Neural progenitor cell (in vitro differentiated cells): ENCODE measurements around the gene FUT2. TPM values are rescaled to one million over a fixed set of nuclear protein-coding genes. Genes with fewer than 3 reads are reported as not detected.
A peak's percentile ranks its signal among the peaks of the same experiment; 100 is the strongest.

ENCODE experiments used
- DNase-seq: peaks from one replicate; pipeline ENCODE4 v3.0.0-alpha.2; 2016; ENCODE audit warnings: low spot score
- H2AFZ ChIP-seq: fragments of 200-600 bp; sonication (generic); replicated peaks from 2 replicates; pipeline ENCODE4 v1.6.1; 2016; ENCODE audit warnings: antibody characterized with exemption
- H3F3A ChIP-seq: fragments of 200-600 bp; sonication (generic); 2 replicates; pipeline ENCODE4 v1.6.1; 2016; ENCODE audit warnings: antibody characterized with exemption, low read depth
- H3K27ac ChIP-seq: fragments of 200-600 bp; sonication (generic); 2 replicates; pipeline ENCODE4 v1.5.1; 2016; ENCODE audit warnings: mild to moderate bottlenecking
- H3K27me3 ChIP-seq: fragments of 200-600 bp; sonication (generic); 2 replicates; pipeline ENCODE4 v1.6.1; 2016; ENCODE audit warnings: mild to moderate bottlenecking, moderate library complexity
- H3K36me3 ChIP-seq: fragments of 200-600 bp; sonication (generic); 2 replicates; pipeline ENCODE4 v1.5.1; 2016
- H3K4me1 ChIP-seq: fragments of 200-600 bp; sonication (generic); 2 replicates; pipeline ENCODE4 v1.6.1; 2016; ENCODE audit warnings: mixed run types
- H3K4me2 ChIP-seq: fragments of 200-600 bp; sonication (generic); 2 replicates; pipeline ENCODE4 v1.6.1; 2016
- H3K4me3 ChIP-seq: fragments of 200-600 bp; sonication (generic); 2 replicates; pipeline ENCODE4 v1.5.1; 2016
- H3K79me2 ChIP-seq: fragments of 200-600 bp; sonication (generic); 2 replicates; pipeline ENCODE4 v1.6.1; 2016; ENCODE audit warnings: low read depth
- H3K9ac ChIP-seq: fragments of 200-600 bp; sonication (generic); 2 replicates; pipeline ENCODE4 v1.6.1; 2016
- H3K9me3 ChIP-seq: fragments of 200-600 bp; sonication (generic); 2 replicates; pipeline ENCODE4 v1.5.1; 2016; ENCODE audit warnings: low read depth
- H4K20me1 ChIP-seq: fragments of 200-600 bp; sonication (generic); 2 replicates; pipeline ENCODE4 v1.6.1; 2016; ENCODE audit warnings: low read depth
- H3K27ac Mint-ChIP-seq: 3 replicates; pipeline ENCODE4 v1.8.0; 2021; ENCODE audit warnings: mixed read lengths
- H3K27me3 Mint-ChIP-seq: 2 replicates; pipeline ENCODE4 v1.8.0; 2022; ENCODE audit warnings: low read depth, mild to moderate bottlenecking, inconsistent platforms, moderate library complexity, mixed read lengths; ENCODE audit not compliant: insufficient read depth
- H3K36me3 Mint-ChIP-seq: 3 replicates; pipeline ENCODE4 v1.8.0; 2021; ENCODE audit warnings: mixed read lengths
- H3K4me1 Mint-ChIP-seq: 3 replicates; pipeline ENCODE4 v1.8.0; 2021; ENCODE audit warnings: mixed read lengths
- H3K4me3 Mint-ChIP-seq: 3 replicates; pipeline ENCODE4 v1.8.0; 2021; ENCODE audit warnings: mild to moderate bottlenecking, moderate library complexity, mixed read lengths
- H3K9me3 Mint-ChIP-seq: 3 replicates; pipeline ENCODE4 v1.8.0; 2020; ENCODE audit warnings: mixed read lengths
- EZH2 ChIP-seq: fragments of 200-600 bp; sonication (generic); IDR thresholded peaks from 2 replicates; pipeline ENCODE4 v1.6.1; 2017; ENCODE audit warnings: antibody characterized with exemption, mild to moderate bottlenecking, moderate library complexity
- EZH2phosphoT487 ChIP-seq: fragments of 200-600 bp; sonication (generic); IDR thresholded peaks from 2 replicates; pipeline ENCODE4 v1.6.1; 2017; ENCODE audit warnings: antibody characterized with exemption
- total RNA-seq: library from RNA; depleted of rRNA; stranded (reverse); fragments of >200 nt; gene quantifications from 2 replicates; pipeline ENCODE4 v1.2.3, GENCODE V29; 2015; ENCODE audit warnings: low replicate concordance
- TF ChIP-seq, protein P1 (sequence below): fragments of 200-600 bp; sonication (generic); IDR thresholded peaks from 2 replicates; pipeline ENCODE4 v1.5.1; 2017; ENCODE audit warnings: antibody characterized with exemption, mild to moderate bottlenecking

Gene FUT2
- total RNA-seq, 1 donor from 2014 or later: 0.09 TPM

DNA sequence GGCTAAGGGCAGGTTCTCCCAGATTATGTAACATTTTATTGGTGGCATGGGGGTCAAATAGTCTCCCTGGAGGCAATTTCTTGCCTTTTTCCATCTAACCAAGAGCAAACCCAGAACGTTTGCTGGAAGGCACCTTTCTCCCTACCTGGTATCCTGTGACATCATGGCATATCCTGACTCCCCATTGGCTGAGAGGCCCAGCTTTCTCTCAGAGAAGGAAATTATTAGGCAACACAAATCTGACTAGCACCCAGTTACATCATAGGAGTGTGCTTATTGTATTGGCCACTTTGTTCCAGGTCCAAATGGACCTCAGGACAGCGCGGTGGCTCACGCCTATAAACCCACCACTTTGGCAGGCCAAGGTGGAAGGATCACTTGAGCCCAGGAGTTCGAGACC lies 36.0 kb upstream of the FUT2 start:
- peaks cover 14% of the 10 kb centered on the region for H3F3A ChIP-seq
- no peak overlapping the region for H3K4me3 ChIP-seq
- TF ChIP-seq EZH2phosphoT487 (no peak), EZH2 (no peak)
- TF ChIP-seq, protein P1, sequence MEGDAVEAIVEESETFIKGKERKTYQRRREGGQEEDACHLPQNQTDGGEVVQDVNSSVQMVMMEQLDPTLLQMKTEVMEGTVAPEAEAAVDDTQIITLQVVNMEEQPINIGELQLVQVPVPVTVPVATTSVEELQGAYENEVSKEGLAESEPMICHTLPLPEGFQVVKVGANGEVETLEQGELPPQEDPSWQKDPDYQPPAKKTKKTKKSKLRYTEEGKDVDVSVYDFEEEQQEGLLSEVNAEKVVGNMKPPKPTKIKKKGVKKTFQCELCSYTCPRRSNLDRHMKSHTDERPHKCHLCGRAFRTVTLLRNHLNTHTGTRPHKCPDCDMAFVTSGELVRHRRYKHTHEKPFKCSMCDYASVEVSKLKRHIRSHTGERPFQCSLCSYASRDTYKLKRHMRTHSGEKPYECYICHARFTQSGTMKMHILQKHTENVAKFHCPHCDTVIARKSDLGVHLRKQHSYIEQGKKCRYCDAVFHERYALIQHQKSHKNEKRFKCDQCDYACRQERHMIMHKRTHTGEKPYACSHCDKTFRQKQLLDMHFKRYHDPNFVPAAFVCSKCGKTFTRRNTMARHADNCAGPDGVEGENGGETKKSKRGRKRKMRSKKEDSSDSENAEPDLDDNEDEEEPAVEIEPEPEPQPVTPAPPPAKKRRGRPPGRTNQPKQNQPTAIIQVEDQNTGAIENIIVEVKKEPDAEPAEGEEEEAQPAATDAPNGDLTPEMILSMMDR: no peak
- no peaks in the 10 kb centered on the region for H3K79me2 ChIP-seq
- Mint-ChIP-seq H3K36me3 (no peaks in the 10 kb centered on the region), H3K27ac (no peak overlapping the region), H3K4me1 (peaks cover 15% of the 10 kb centered on the region), H3K27me3 (peaks cover 5% of the 10 kb centered on the region), H3K4me3 (no peak overlapping the region), H3K9me3 (peaks cover 2% of the 10 kb centered on the region)
- no peak overlapping the region for H2AFZ ChIP-seq
- no peak for DNase-seq
- H3K4me2 ChIP-seq: no peak overlapping the region
- H3K9ac ChIP-seq: no peak overlapping the region
- H3K27me3 ChIP-seq: no peaks in the 10 kb centered on the region
- peaks cover 9% of the 10 kb centered on the region for H3K4me1 ChIP-seq
- H4K20me1 ChIP-seq: no peaks in the 10 kb centered on the region
- H3K27ac ChIP-seq: no peak overlapping the region
- no peaks in the 10 kb centered on the region for H3K9me3 ChIP-seq
- H3K36me3 ChIP-seq: no peaks in the 10 kb centered on the region

GRCh38 chr19:48660852-48661710 lies 34.7 kb upstream of the FUT2 start:
- H3K36me3 Mint-ChIP-seq: no peaks in the 10 kb centered on the region
- H4K20me1 ChIP-seq: no peaks in the 10 kb centered on the region
- H3K4me2 ChIP-seq: no peak overlapping the region
- no peaks in the 10 kb centered on the region for H3K27me3 ChIP-seq
- H3K27me3 Mint-ChIP-seq: peaks cover 3% of the 10 kb centered on the region
- no peak overlapping the region for H3K9ac ChIP-seq
- H2AFZ ChIP-seq: no peak overlapping the region
- H3K9me3 Mint-ChIP-seq: peaks cover 2% of the 10 kb centered on the region
- no peaks in the 10 kb centered on the region for H3K9me3 ChIP-seq
- peaks cover 15% of the 10 kb centered on the region for H3K4me1 Mint-ChIP-seq
- H3K79me2 ChIP-seq: no peaks in the 10 kb centered on the region
- no peak overlapping the region for H3K27ac ChIP-seq
- DNase-seq: peak; percentile 73
- H3K4me3 ChIP-seq: no peak overlapping the region
- H3K4me3 Mint-ChIP-seq: peak overlapping the region; percentile 66
- TF ChIP-seq, protein P1: no peak
- TF ChIP-seq EZH2 (no peak), EZH2phosphoT487 (no peak)
- peaks cover 9% of the 10 kb centered on the region for H3K4me1 ChIP-seq
- no peaks in the 10 kb centered on the region for H3K36me3 ChIP-seq
- H3K27ac Mint-ChIP-seq: peak overlapping the region; percentile 35
- peaks cover 13% of the 10 kb centered on the region for H3F3A ChIP-seq

GRCh38 chr19:48661711-48662090 lies 34.1 kb upstream of the FUT2 start:
- peaks cover 14% of the 10 kb centered on the region for H3K4me1 Mint-ChIP-seq

More at GRCh38 chr19:48661711-48662090, 34.1 kb upstream of the FUT2 start:
- Mint-ChIP-seq H3K36me3 (no peaks in the 10 kb centered on the region), H3K27ac (no peak overlapping the region), H3K9me3 (peaks cover 2% of the 10 kb centered on the region), H3K27me3 (peaks cover 3% of the 10 kb centered on the region), H3K4me3 (no peak overlapping the region)
- H3K79me2 ChIP-seq: no peaks in the 10 kb centered on the region
- DNase-seq: no peak
- H3K9me3 ChIP-seq: no peaks in the 10 kb centered on the region
- H3K9ac ChIP-seq: no peak overlapping the region
- H2AFZ ChIP-seq: no peak overlapping the region
- H3K4me2 ChIP-seq: no peak overlapping the region
- H3F3A ChIP-seq: peaks cover 10% of the 10 kb centered on the region
- H3K27ac ChIP-seq: no peak overlapping the region
- no peaks in the 10 kb centered on the region for H3K27me3 ChIP-seq
- H4K20me1 ChIP-seq: no peaks in the 10 kb centered on the region
- H3K4me1 ChIP-seq: peaks cover 8% of the 10 kb centered on the region
- no peaks in the 10 kb centered on the region for H3K36me3 ChIP-seq
- H3K4me3 ChIP-seq: no peak overlapping the region
- TF ChIP-seq EZH2 (no peak), EZH2phosphoT487 (no peak)
- TF ChIP-seq, protein P1: no peak
